IPS DF 4.7 (cell line): ENCODE data around the gene STK11IP.

ENCODE experiments used
- DNase-seq: peaks from one replicate; pipeline ENCODE4 v3.0.0-alpha.2; 2013; ENCODE audit warnings: low spot score; ENCODE audit errors: extremely low read depth

STK11IP gene

GRCh38 chr2:219563271-219563928, 34.3 kb upstream of the STK11IP start:
- DNase-seq = no peak

- no peak for DNase-seq
Measured at GRCh38 chr2:219565130-219566080, 32.3 kb upstream of the STK11IP start.

- DNase-seq = no peak
Measured at GRCh38 chr2:219566640-219567039, 31.0 kb upstream of the STK11IP start.

- no peak for DNase-seq
Measured at GRCh38 chr2:219567131-219567530, 30.5 kb upstream of the STK11IP start.

- no peak for DNase-seq
Measured at GRCh38 chr2:219567791-219568361, 29.8 kb upstream of the STK11IP start.

GRCh38 chr2:219569041-219569440, 28.6 kb upstream of the STK11IP start:
- no peak for DNase-seq

GRCh38 chr2:219569635-219570034, 28.0 kb upstream of the STK11IP start:
- DNase-seq = no peak

GRCh38 chr2:219570194-219570923, 27.3 kb upstream of the STK11IP start:
- no peak for DNase-seq

GRCh38 chr2:219570924-219571310, 26.7 kb upstream of the STK11IP start:
- no peak for DNase-seq

GRCh38 chr2:219571311-219572236, 26.1 kb upstream of the STK11IP start, which contains the start of gene OBSL1:
Gene OBSL1 (minus strand): TSS chr2:219571539. CDS start chr2:219571232, 307 bp downstream.
- DNase-seq = no peak

GRCh38 chr2:219572237-219573001, 25.2 kb upstream of the STK11IP start, which contains the start of gene INHA:
Gene INHA (plus strand): TSS chr2:219572310. CDS start chr2:219572375, 65 bp downstream.
- no peak for DNase-seq

GRCh38 chr2:219573166-219573565, 24.5 kb upstream of the STK11IP start:
- DNase-seq = no peak

GRCh38 chr2:219574484-219575311, 23.0 kb upstream of the STK11IP start:
- DNase-seq = no peak

- DNase-seq = no peak
Measured at GRCh38 chr2:219575566-219576504, 21.8 kb upstream of the STK11IP start.

- no peak for DNase-seq
Measured at GRCh38 chr2:219576505-219577388, 20.9 kb upstream of the STK11IP start.

- DNase-seq = no peak
Measured at GRCh38 chr2:219578811-219579613, 18.6 kb upstream of the STK11IP start.
